H1 (cell line): ENCODE results near the gene KRT6C.

Experiments used
- CHD2 ChIP-seq: IDR thresholded peaks from 2 replicates; pipeline ENCODE4 v1.6.1; 2012; ENCODE audit warnings: low read length, improper control_type of control experiment
- CTCF ChIP-seq, 3 experiments: IDR thresholded peaks; 1 replicate in 2 of 3; 2 replicates in 1 of 3; pipeline versions ENCODE4 v1.5.1 to v1.6.1; 2011; ENCODE audit warnings: low read length in 3 of 3, mild to moderate bottlenecking in 3 of 3, inconsistent platforms in 2 of 3, low read depth in 1 of 3, moderate library complexity in 1 of 3; ENCODE audit not compliant: insufficient read depth in 1 of 3; ENCODE audit errors: control extremely low read depth in 1 of 3
- MAFK ChIP-seq: IDR thresholded peaks from 2 replicates; pipeline ENCODE4 v1.6.1; 2012; ENCODE audit warnings: low read depth, mild to moderate bottlenecking, improper control_type of control experiment, low read length
- POLR2AphosphoS5 ChIP-seq: IDR thresholded peaks from 2 replicates; pipeline ENCODE4 v1.6.1; 2011; ENCODE audit warnings: low read depth, low read length

- TF ChIP-seq CHD2 (no peak), MAFK (no peak), CTCF (IDR thresholded peaks at IDR 0.05; ENCODE audit: control extremely low read depth in 1 of 3, insufficient read depth in 1 of 3, low read depth in 1 of 3, low read length in 3 of 3) (no peak), POLR2AphosphoS5 (no peak)
Observed at GRCh38 chr12:52434081-52434733, 39.4 kb downstream of the KRT6C start, which contains the start of gene KRT75.
